Activated B cell treated with CpG ODN at 0.5 μM for 24 hours (primary cell): Measurements from ENCODE around the gene UQCR11. TPM values are rescaled to one million over a fixed set of nuclear protein-coding genes. Genes with fewer than 3 reads are reported as not detected.

Source experiments
- ATAC-seq: fragments of 200-7000 bp; cut with Tn5 transposase; one replicate; pipeline ENCODE4 v1.10.0; 2021; ENCODE audit warnings: low read depth, mild to moderate bottlenecking, moderate library complexity
- CTCF ChIA-PET: fragments of 350-600 bp; sonication (Branson Sonifier 250); formaldehyde crosslinking; loops from one replicate; lab custom pipeline; 2021; ENCODE audit warnings: antibody characterized with exemption; lab: Charles Lee
- POLR2A ChIA-PET: fragments of 350-600 bp; sonication (Branson Sonifier 250); formaldehyde crosslinking; loops from one replicate; lab custom pipeline; 2021; ENCODE audit warnings: antibody characterized with exemption; lab: Charles Lee
- DNase-seq: peaks from one replicate; pipeline ENCODE4 v3.0.0; 2022
- H3K27ac Mint-ChIP-seq: one replicate; pipeline ENCODE4 v1.8.0; 2020; ENCODE audit warnings: mixed read lengths
- H3K27me3 Mint-ChIP-seq: one replicate; pipeline ENCODE4 v1.8.0; 2021; ENCODE audit warnings: mixed read lengths
- H3K36me3 Mint-ChIP-seq: one replicate; pipeline ENCODE4 v1.8.0; 2021; ENCODE audit warnings: low read depth, mixed read lengths
- H3K4me1 Mint-ChIP-seq: one replicate; pipeline ENCODE4 v1.8.0; 2021; ENCODE audit warnings: mixed read lengths
- H3K4me3 Mint-ChIP-seq: one replicate; pipeline ENCODE4 v1.8.0; 2020; ENCODE audit warnings: mild to moderate bottlenecking, mixed read lengths
- H3K9me3 Mint-ChIP-seq: one replicate; pipeline ENCODE4 v1.8.0; 2020; ENCODE audit warnings: mixed read lengths
- CTCF ChIP-seq: fragments of 200-600 bp; IDR thresholded peaks from one replicate; pipeline ENCODE4 v1.8.0; 2022; ENCODE audit warnings: antibody characterized with exemption, mild to moderate bottlenecking
- intact Hi-C: fragments of 100-400 bp; cut with micrococcal nuclease; formaldehyde crosslinking; loops from one replicate; pipeline ENCODE4 v1.15.1; 2024
- total RNA-seq: library from RNA; stranded (reverse); gene quantifications from 2 replicates; pipeline ENCODE4 v1.2.3, GENCODE V29; 2022

The UQCR11 gene
- total RNA-seq, 1 donor from 2014 or later = 117 TPM

- DNase-seq (no peak), ATAC-seq (no peak)
- H3K36me3 Mint-ChIP-seq = peaks cover 64% of the 10 kb centered on the region
- no peak overlapping the region for H3K4me3 Mint-ChIP-seq
- intact Hi-C loops = no loop called here
- H3K9me3 Mint-ChIP-seq = no peaks in the 10 kb centered on the region
- no peak overlapping the region for H3K27ac Mint-ChIP-seq
- no peaks in the 10 kb centered on the region for H3K27me3 Mint-ChIP-seq
- ChIA-PET POLR2A (no interaction called here), CTCF (no interaction called here)
- TF ChIP-seq CTCF = no peak
- H3K4me1 Mint-ChIP-seq = no peaks in the 10 kb centered on the region
Observed at GRCh38 chr19:1634242-1634937, 29.1 kb upstream of the UQCR11 start.

- ATAC-seq (no peak), DNase-seq (no peak)
- peaks cover 55% of the 10 kb centered on the region for H3K36me3 Mint-ChIP-seq
- H3K27ac Mint-ChIP-seq = no peak overlapping the region
- H3K4me1 Mint-ChIP-seq = no peaks in the 10 kb centered on the region
- no peaks in the 10 kb centered on the region for H3K9me3 Mint-ChIP-seq
- TF ChIP-seq CTCF = no peak
- ChIA-PET CTCF (no interaction called here), POLR2A (no interaction called here)
- no peak overlapping the region for H3K4me3 Mint-ChIP-seq
- intact Hi-C loops = no loop called here
- H3K27me3 Mint-ChIP-seq = no peaks in the 10 kb centered on the region
Observed at GRCh38 chr19:1633269-1633826, 28.1 kb upstream of the UQCR11 start.

- no peak for TF ChIP-seq CTCF
- H3K27ac Mint-ChIP-seq = no peak overlapping the region
- ChIA-PET CTCF (no interaction called here), POLR2A (no interaction called here)
- intact Hi-C loops = no loop called here
- H3K9me3 Mint-ChIP-seq = no peaks in the 10 kb centered on the region
- H3K36me3 Mint-ChIP-seq = peaks cover 48% of the 10 kb centered on the region
- no peaks in the 10 kb centered on the region for H3K4me1 Mint-ChIP-seq
- H3K4me3 Mint-ChIP-seq = no peak overlapping the region
- no peak for DNase-seq
- no peaks in the 10 kb centered on the region for H3K27me3 Mint-ChIP-seq
- ATAC-seq = no peak
Observed at GRCh38 chr19:1632462-1633268, 27.4 kb upstream of the UQCR11 start.

- no peaks in the 10 kb centered on the region for H3K4me1 Mint-ChIP-seq
- no peak for ATAC-seq
- CTCF ChIA-PET = no interaction called here
- POLR2A ChIA-PET = interaction anchor here (0.6 kb wide), 1 partner anchor 33 kb away, joined by 3 read pairs; no protein-coding TSS in a partner anchor
- no peaks in the 10 kb centered on the region for H3K9me3 Mint-ChIP-seq
- H3K27me3 Mint-ChIP-seq = no peaks in the 10 kb centered on the region
- no peak overlapping the region for H3K4me3 Mint-ChIP-seq
- intact Hi-C loops = no loop called here
- TF ChIP-seq CTCF = no peak
- no peak overlapping the region for H3K27ac Mint-ChIP-seq
- DNase-seq = no peak
- peaks cover 39% of the 10 kb centered on the region for H3K36me3 Mint-ChIP-seq
Observed at GRCh38 chr19:1631557-1632100, 26.4 kb upstream of the UQCR11 start.

- no peak for DNase-seq
- Mint-ChIP-seq H3K4me1 (no peaks in the 10 kb centered on the region), H3K27me3 (no peaks in the 10 kb centered on the region), H3K4me3 (no peak overlapping the region), H3K27ac (no peak overlapping the region), H3K9me3 (no peaks in the 10 kb centered on the region), H3K36me3 (peaks cover 35% of the 10 kb centered on the region)
- intact Hi-C loops = no loop called here
- no peak for TF ChIP-seq CTCF
- ChIA-PET POLR2A (interaction anchor here (0.6 kb wide), 1 partner anchor 32 kb away, joined by 3 read pairs; no protein-coding TSS in a partner anchor), CTCF (no interaction called here)
- no peak for ATAC-seq
Observed at GRCh38 chr19:1630811-1631210, 25.5 kb upstream of the UQCR11 start.
